SU-DHL-6 (cell line): ENCODE data around the gene CDK5R2.

Experiments used
- H2AFZ ChIP-seq: fragments of 200-600 bp; sonication (generic); 2 replicates; pipeline ENCODE4 v1.6.1; 2014; ENCODE audit warnings: low read depth, mild to moderate bottlenecking, moderate library complexity, mixed read lengths, antibody characterized with exemption, low read length; ENCODE audit not compliant: severe bottlenecking
- H3F3A ChIP-seq: fragments of 200-600 bp; shearing (Covaris generic); 2 replicates; pipeline ENCODE4 v1.6.0; 2016; ENCODE audit warnings: antibody characterized with exemption, mild to moderate bottlenecking; ENCODE audit not compliant: insufficient read depth
- H3K27ac ChIP-seq: fragments of 200-600 bp; sonication (generic); 2 replicates; pipeline ENCODE4 v1.5.1; 2016; ENCODE audit warnings: low read depth, mild to moderate bottlenecking, low read length, moderate library complexity, mixed read lengths
- H3K27me3 ChIP-seq: fragments of 200-600 bp; sonication (generic), shearing (Covaris generic); 2 replicates; pipeline ENCODE4 v1.6.0; 2014; ENCODE audit warnings: mild to moderate bottlenecking, low read length
- H3K36me3 ChIP-seq: fragments of 200-600 bp; sonication (generic); 2 replicates; pipeline ENCODE4 v1.6.1; 2014; ENCODE audit warnings: mild to moderate bottlenecking, low read length, mixed read lengths
- H3K4me2 ChIP-seq: fragments of 300-600, 200-600 bp; shearing (Covaris generic), sonication (generic); 2 replicates; pipeline ENCODE4 v1.6.0; 2014; ENCODE audit warnings: low read length, low read depth, mild to moderate bottlenecking; ENCODE audit not compliant: poor library complexity, severe bottlenecking
- H3K4me3 ChIP-seq: fragments of 200-600 bp; sonication (generic); 2 replicates; pipeline ENCODE4 v1.5.1; 2014; ENCODE audit warnings: antibody characterized with exemption, low read length, mild to moderate bottlenecking, mixed read lengths; ENCODE audit not compliant: insufficient read depth, poor library complexity, severe bottlenecking
- H3K79me2 ChIP-seq: fragments of 200-600 bp; sonication (generic); 2 replicates; pipeline ENCODE4 v1.6.1; 2014; ENCODE audit warnings: mild to moderate bottlenecking, low read length, moderate library complexity; ENCODE audit not compliant: insufficient read depth
- H3K9ac ChIP-seq: fragments of 200-600 bp; sonication (generic); 2 replicates; pipeline ENCODE4 v1.7.0; 2014; ENCODE audit warnings: mild to moderate bottlenecking, low read length
- H3K9me2 ChIP-seq: fragments of 200-600 bp; sonication (generic); replicated peaks from 2 replicates; pipeline ENCODE4 v1.6.1; 2014; ENCODE audit warnings: low read length; ENCODE audit not compliant: insufficient read depth
- H3K9me3 ChIP-seq: fragments of 200-600 bp; sonication (generic); 2 replicates; pipeline ENCODE4 v1.6.1; 2014; ENCODE audit warnings: low read length, mixed read lengths; ENCODE audit not compliant: insufficient read depth
- H4K20me1 ChIP-seq: fragments of 200-600 bp; sonication (generic); 2 replicates; pipeline ENCODE4 v1.6.1; 2014; ENCODE audit warnings: low read depth, mild to moderate bottlenecking, antibody characterized with exemption, low read length, moderate library complexity, mixed read lengths
- EZH2phosphoT487 ChIP-seq: fragments of 200-600 bp; sonication (generic), shearing (Covaris generic); conservative IDR thresholded peaks from 2 replicates; pipeline ENCODE4 v1.6.1; 2018; ENCODE audit warnings: mild to moderate bottlenecking, antibody characterized with exemption, low read length, moderate library complexity, mixed read lengths
- TF ChIP-seq, protein P1 (sequence below): fragments of 200-600 bp; sonication (generic); IDR thresholded peaks from one replicate; pipeline ENCODE4 v1.5.1; 2017; ENCODE audit warnings: antibody characterized with exemption, mild to moderate bottlenecking, low read length, moderate library complexity; ENCODE audit not compliant: insufficient read depth, poor library complexity, severe bottlenecking

CDK5R2 gene

DNA sequence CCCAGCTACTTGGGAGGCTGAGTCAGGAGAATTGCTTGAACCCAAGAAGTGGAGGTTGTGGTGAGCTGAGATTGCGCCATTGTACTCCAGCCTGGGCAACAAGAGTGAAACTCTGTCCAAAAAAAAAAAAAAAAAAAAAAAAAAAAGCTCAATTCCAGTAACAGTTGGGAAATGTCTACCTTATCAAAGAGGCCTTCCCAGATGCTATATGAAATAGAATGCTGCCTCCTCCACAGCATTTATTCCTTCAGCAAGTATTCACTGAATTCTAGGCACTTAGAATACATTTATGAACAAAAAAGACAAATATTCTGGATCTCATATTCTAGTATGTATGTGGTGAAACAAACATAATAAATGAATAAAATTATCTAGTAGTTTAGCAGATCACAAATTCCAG is 12.8 kb upstream of the CDK5R2 start:
- Histone ChIP-seq H4K20me1 (no peaks in the 10 kb centered on the region), H3K36me3 (no peaks in the 10 kb centered on the region), H2AFZ (no peak overlapping the region), H3K79me2 (no peaks in the 10 kb centered on the region), H3K27ac (no peak overlapping the region), H3K27me3 (0 out of 2 replicates have a peak, but pooled peaks cover 5% of the 10 kb centered on the region), H3F3A (no peaks in the 10 kb centered on the region), H3K4me2 (no peak overlapping the region), H3K9me3 (no peaks in the 10 kb centered on the region), H3K9me2 (0 out of 2 replicates have a peak, but pooled peaks cover 3% of the 10 kb centered on the region), H3K9ac (no peak overlapping the region), H3K4me3 (no peak overlapping the region)
- no peak for TF ChIP-seq EZH2phosphoT487
- TF ChIP-seq, protein P1, sequence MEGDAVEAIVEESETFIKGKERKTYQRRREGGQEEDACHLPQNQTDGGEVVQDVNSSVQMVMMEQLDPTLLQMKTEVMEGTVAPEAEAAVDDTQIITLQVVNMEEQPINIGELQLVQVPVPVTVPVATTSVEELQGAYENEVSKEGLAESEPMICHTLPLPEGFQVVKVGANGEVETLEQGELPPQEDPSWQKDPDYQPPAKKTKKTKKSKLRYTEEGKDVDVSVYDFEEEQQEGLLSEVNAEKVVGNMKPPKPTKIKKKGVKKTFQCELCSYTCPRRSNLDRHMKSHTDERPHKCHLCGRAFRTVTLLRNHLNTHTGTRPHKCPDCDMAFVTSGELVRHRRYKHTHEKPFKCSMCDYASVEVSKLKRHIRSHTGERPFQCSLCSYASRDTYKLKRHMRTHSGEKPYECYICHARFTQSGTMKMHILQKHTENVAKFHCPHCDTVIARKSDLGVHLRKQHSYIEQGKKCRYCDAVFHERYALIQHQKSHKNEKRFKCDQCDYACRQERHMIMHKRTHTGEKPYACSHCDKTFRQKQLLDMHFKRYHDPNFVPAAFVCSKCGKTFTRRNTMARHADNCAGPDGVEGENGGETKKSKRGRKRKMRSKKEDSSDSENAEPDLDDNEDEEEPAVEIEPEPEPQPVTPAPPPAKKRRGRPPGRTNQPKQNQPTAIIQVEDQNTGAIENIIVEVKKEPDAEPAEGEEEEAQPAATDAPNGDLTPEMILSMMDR = no peak

DNA sequence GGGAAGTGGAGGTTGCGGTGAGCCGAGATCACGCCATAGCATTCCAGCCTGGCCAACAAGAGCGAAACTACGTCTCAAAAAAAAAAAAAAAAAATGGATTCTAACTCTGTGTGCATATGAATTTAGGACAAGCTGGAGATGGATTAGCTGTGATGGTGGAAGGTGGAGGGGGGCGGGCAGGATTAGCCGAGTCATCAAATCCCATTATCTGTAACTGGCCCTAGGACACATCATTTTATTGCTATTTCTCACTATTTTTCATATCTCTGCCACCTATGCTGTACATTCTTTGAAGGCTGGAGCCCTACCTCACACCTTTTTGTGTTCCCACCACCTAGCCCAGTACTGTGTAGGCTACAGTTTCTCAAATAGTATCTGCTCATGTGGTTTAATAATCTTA is 7.3 kb upstream of the CDK5R2 start:
- Histone ChIP-seq H3K9me3 (no peaks in the 10 kb centered on the region), H3K79me2 (no peaks in the 10 kb centered on the region), H3F3A (no peaks in the 10 kb centered on the region), H3K9ac (no peak overlapping the region), H3K27ac (no peak overlapping the region), H2AFZ (no peak overlapping the region), H3K9me2 (no peaks in the 10 kb centered on the region), H4K20me1 (no peaks in the 10 kb centered on the region), H3K36me3 (no peaks in the 10 kb centered on the region), H3K4me2 (no peak overlapping the region), H3K27me3 (no peaks in the 10 kb centered on the region), H3K4me3 (no peak overlapping the region)
- TF ChIP-seq, protein P1 = no peak

- H4K20me1 ChIP-seq = no peaks in the 10 kb centered on the region
- no peak overlapping the region for H3K9ac ChIP-seq
- H3K27me3 ChIP-seq = no peaks in the 10 kb centered on the region
- H3F3A ChIP-seq = no peaks in the 10 kb centered on the region
- H3K27ac ChIP-seq = no peak overlapping the region
- H3K36me3 ChIP-seq = no peaks in the 10 kb centered on the region
- H3K79me2 ChIP-seq = no peaks in the 10 kb centered on the region
- TF ChIP-seq, protein P1 = no peak
- TF ChIP-seq EZH2phosphoT487 = no peak
- H3K4me2 ChIP-seq = no peak overlapping the region
- no peak overlapping the region for H3K4me3 ChIP-seq
- no peaks in the 10 kb centered on the region for H3K9me3 ChIP-seq
- no peaks in the 10 kb centered on the region for H3K9me2 ChIP-seq
- H2AFZ ChIP-seq = no peak overlapping the region
Measured at GRCh38 chr2:218953366-218953954, 6.0 kb upstream of the CDK5R2 start.
